Kidney (tissue), 14 donors: Measurements from ENCODE around the gene SMIM24. TPM values are rescaled to one million over a fixed set of nuclear protein-coding genes. Genes with fewer than 3 reads are reported as not detected.
A peak's percentile ranks its signal among the peaks of the same experiment; 100 is the strongest.

ENCODE experiments used
- DNase-seq, 5 donors: peaks; one replicate each; pipeline ENCODE4 v3.0.0-alpha.2; 2013 to 2020
- FAIRE-seq: peaks from 2 replicates; lab custom pipeline; 2012; peaks lifted over from hg19 to GRCh38; lab: Jason Lieb, UNC
- H3K27ac ChIP-seq, 2 donors: one replicate each; pipeline ENCODE4 v1.7.0; 2013; ENCODE audit warnings: low read depth in 2 of 2, low read length in 2 of 2, inconsistent platforms in 1 of 2
- H3K27me3 ChIP-seq: one replicate; pipeline ENCODE4 v1.7.1; 2013; ENCODE audit warnings: low read length, inconsistent platforms; ENCODE audit not compliant: control insufficient read depth, insufficient read depth
- H3K36me3 ChIP-seq, 3 donors: one replicate each; pipeline versions ENCODE4 v1.7.0 to v1.7.1; 2013; ENCODE audit warnings: low read length in 3 of 3, control low read depth in 1 of 3, inconsistent platforms in 1 of 3; ENCODE audit not compliant: insufficient read depth in 3 of 3, control insufficient read depth in 2 of 3
- H3K4me1 ChIP-seq, 3 donors: one replicate each; pipeline versions ENCODE4 v1.7.0 to v1.7.1; 2013; ENCODE audit warnings: low read length in 3 of 3, inconsistent platforms in 1 of 3, low read depth in 1 of 3; ENCODE audit not compliant: control insufficient read depth in 2 of 3, insufficient read depth in 2 of 3
- H3K4me3 ChIP-seq, 3 donors: one replicate each; pipeline versions ENCODE4 v1.7.0 to v1.8.1; 2013; ENCODE audit warnings: low read length in 3 of 3, control low read depth in 1 of 3, inconsistent platforms in 1 of 3
- H3K9ac ChIP-seq, 3 donors: one replicate each; pipeline versions ENCODE4 v1.7.0 to v1.7.1; 2013; ENCODE audit warnings: low read length in 3 of 3, control low read depth in 1 of 3, inconsistent platforms in 1 of 3
- H3K9me3 ChIP-seq, 3 donors: one replicate each; pipeline versions ENCODE4 v1.7.0 to v1.7.1; 2013; ENCODE audit warnings: low read length in 3 of 3, control low read depth in 1 of 3, inconsistent platforms in 1 of 3; ENCODE audit not compliant: control insufficient read depth in 2 of 3, insufficient read depth in 1 of 3
- CTCF ChIP-seq: IDR thresholded peaks from 3 replicates; pipeline ENCODE4 v1.5.1; 2012; ENCODE audit warnings: mild to moderate bottlenecking, moderate library complexity, borderline replicate concordance; ENCODE audit not compliant: insufficient read depth; ENCODE audit errors: extremely low read depth
- intact Hi-C: fragments of 100-400 bp; cut with DNase I; formaldehyde crosslinking; loops from one replicate; pipeline ENCODE4 v1.11.1; 2022
- polyA plus RNA-seq: library from polyadenylated mRNA; stranded (reverse); fragments of 350-450 nt; fragmentation: Illumina TruSeq; extraction: RNeasy Lipid Tissue Mini Kit (QIAGEN cat#74804); gene quantifications from one replicate; pipeline ENCODE4 v1.2.3, GENCODE V29; 2014; ENCODE audit warnings: low read depth, low replicate concordance; ENCODE audit not compliant: insufficient read depth
- total RNA-seq: library from RNA; stranded (reverse); fragmentation: NEBNext Ultra II Directional; extraction: Animal tissue kit (Norgen Biotek cat#: 25700); gene quantifications from one replicate; pipeline ENCODE4 v1.2.1, GENCODE V29; 2021
- donor health status: control.
- donor health status: control.
- donor health status: control.
- donor health status: control.
- donor health status: control.
- donor health status: DM: yes; HTN: yes; CAD: no.
- donor health status: Normal renal cell carcinoma (clear cell type).

SMIM24 gene
- total and polyA plus RNA-seq, 2 donors from 2014 or later = 49.8 to 1,108 TPM

- Histone ChIP-seq H3K4me1 (peaks cover 0 to 4% (median 0%) of the 10 kb centered on the region in 3 donors), H3K27me3 (no peaks in the 10 kb centered on the region), H3K4me3 (no peak overlapping the region), H3K27ac (no peak overlapping the region), H3K9me3 (no peaks in the 10 kb centered on the region), H3K36me3 (peaks cover 0 to 6% (median 0%) of the 10 kb centered on the region in 3 donors), H3K9ac (no peak overlapping the region)
- no peak for TF ChIP-seq CTCF
- intact Hi-C loops = no loop called here
- FAIRE-seq (no peak), DNase-seq (peak in 1 of 5 donors; percentile 75)
Observed at GRCh38 chr19:3426433-3426832, 53.9 kb downstream of the SMIM24 start.

Other genes starting within 250 kb of the SMIM24 start
- 173 TPM for gene NFIC, start 113.9 kb downstream of the SMIM24 start, total RNA-seq
- gene NFIC, start 113.9 kb downstream of the SMIM24 start, polyA plus RNA-seq = 20.3 TPM
- not detected for gene SMIM44, start 2.9 kb upstream of the SMIM24 start, total RNA-seq
- not detected for gene SMIM44, start 2.9 kb upstream of the SMIM24 start, polyA plus RNA-seq
- gene DOHH, start 20.1 kb upstream of the SMIM24 start, total RNA-seq = 12.2 TPM
- 20.2 TPM for gene DOHH, start 20.1 kb upstream of the SMIM24 start, polyA plus RNA-seq
- gene FZR1, start 25.8 kb upstream of the SMIM24 start, total RNA-seq = 48.0 TPM
- gene FZR1, start 25.8 kb upstream of the SMIM24 start, polyA plus RNA-seq = 28.4 TPM
- 9.2 TPM for gene TEKTIP1, start 58.6 kb upstream of the SMIM24 start, total RNA-seq
- gene TEKTIP1, start 58.6 kb upstream of the SMIM24 start, polyA plus RNA-seq = 1.2 TPM
- gene MFSD12, start 77.1 kb upstream of the SMIM24 start, total RNA-seq = 124 TPM
- 113 TPM for gene MFSD12, start 77.1 kb upstream of the SMIM24 start, polyA plus RNA-seq
- 69.7 TPM for gene HMG20B, start 92.4 kb upstream of the SMIM24 start, total RNA-seq
- gene HMG20B, start 92.4 kb upstream of the SMIM24 start, polyA plus RNA-seq = 82.6 TPM
- 2.1 TPM for gene GIPC3, start 105.0 kb upstream of the SMIM24 start, total RNA-seq
- gene GIPC3, start 105.0 kb upstream of the SMIM24 start, polyA plus RNA-seq = 2.1 TPM
- 6.7 TPM for gene TBXA2R, start 126.3 kb upstream of the SMIM24 start, total RNA-seq
- 8.8 TPM for gene TBXA2R, start 126.3 kb upstream of the SMIM24 start, polyA plus RNA-seq
- gene CACTIN, start 146.3 kb upstream of the SMIM24 start, total RNA-seq = 23.9 TPM
- gene CACTIN, start 146.3 kb upstream of the SMIM24 start, polyA plus RNA-seq = 11.6 TPM
- 35.6 TPM for gene PIP5K1C, start 219.9 kb upstream of the SMIM24 start, total RNA-seq
- 11.2 TPM for gene PIP5K1C, start 219.9 kb upstream of the SMIM24 start, polyA plus RNA-seq
- gene TJP3, start 227.9 kb upstream of the SMIM24 start, total RNA-seq = 26.5 TPM
- gene TJP3, start 227.9 kb upstream of the SMIM24 start, polyA plus RNA-seq = 32.5 TPM